SIG-M5 treated with dmso at 0.1 percent for 504 hours (cell line): ENCODE measurements around the gene CCSER1.
"Not testable (repeated sequence)": the region's sequence is repeated elsewhere in the genome, so short reads cannot be mapped to it uniquely, and the experiment has no call there.

ENCODE experiments used
- DNase-seq: peaks from one replicate; lab custom pipeline; 2025; ENCODE audit not compliant: unreplicated experiment; lab: John Stamatoyannopoulos, UW

CCSER1 gene

GRCh38 chr4:91015861-91016260 is 888.7 kb downstream of the CCSER1 start:
- no peak for DNase-seq

GRCh38 chr4:91019513-91019912 is 892.3 kb downstream of the CCSER1 start:
- no peak for DNase-seq

GRCh38 chr4:91025241-91026148 is 898.3 kb downstream of the CCSER1 start:
- no peak for DNase-seq

GRCh38 chr4:91028228-91028627 is 901.0 kb downstream of the CCSER1 start:
- DNase-seq = no peak

- no peak for DNase-seq
Observed at GRCh38 chr4:91031761-91032160, 904.6 kb downstream of the CCSER1 start.

GRCh38 chr4:91032725-91033445 is 905.7 kb downstream of the CCSER1 start:
- no peak for DNase-seq

- no peak for DNase-seq
Observed at GRCh38 chr4:91035276-91035675, 908.1 kb downstream of the CCSER1 start.

- no peak for DNase-seq
Observed at GRCh38 chr4:91037951-91038350, 910.8 kb downstream of the CCSER1 start.

GRCh38 chr4:91057871-91058270 is 930.7 kb downstream of the CCSER1 start:
- no peak for DNase-seq

- no peak for DNase-seq
Observed at GRCh38 chr4:91058345-91058744, 931.2 kb downstream of the CCSER1 start.

GRCh38 chr4:91064157-91064853 is 937.1 kb downstream of the CCSER1 start:
- DNase-seq = no peak

GRCh38 chr4:91065117-91065516 is 937.9 kb downstream of the CCSER1 start:
- DNase-seq = no peak

- no peak for DNase-seq
Observed at GRCh38 chr4:91070736-91071135, 943.5 kb downstream of the CCSER1 start.

GRCh38 chr4:91076147-91076546 is 949.0 kb downstream of the CCSER1 start:
- no peak for DNase-seq

GRCh38 chr4:91085961-91086360 is 958.8 kb downstream of the CCSER1 start:
- no peak for DNase-seq

GRCh38 chr4:91087743-91088142 is 960.5 kb downstream of the CCSER1 start:
- no peak for DNase-seq

- DNase-seq = no peak
Observed at GRCh38 chr4:91089178-91089577, 962.0 kb downstream of the CCSER1 start.

- DNase-seq = peak; percentile 0
Observed at GRCh38 chr4:91092398-91092980, 965.3 kb downstream of the CCSER1 start.

- DNase-seq = not testable (repeated sequence)
Observed at GRCh38 chr4:91094220-91094619, 967.0 kb downstream of the CCSER1 start.

- no peak for DNase-seq
Observed at GRCh38 chr4:91099666-91100065, 972.5 kb downstream of the CCSER1 start.

- no peak for DNase-seq
Observed at GRCh38 chr4:91108751-91109150, 981.6 kb downstream of the CCSER1 start.
